Smooth muscle cell (in vitro differentiated cells): ENCODE data around the gene CRELD2. TPM values are rescaled to one million over a fixed set of nuclear protein-coding genes. Genes with fewer than 3 reads are reported as not detected.

Experiments used
- DNase-seq: peaks from one replicate; lab custom pipeline; 2025; ENCODE audit not compliant: unreplicated experiment; lab: John Stamatoyannopoulos, UW
- H2AFZ ChIP-seq: fragments of 200-600 bp; sonication (generic); 2 replicates; pipeline ENCODE4 v1.6.0; 2016; ENCODE audit warnings: antibody characterized with exemption, low read depth, mild to moderate bottlenecking
- H3F3A ChIP-seq: fragments of 200-600 bp; sonication (generic); 2 replicates; pipeline ENCODE4 v1.6.0; 2017; ENCODE audit warnings: antibody characterized with exemption, low read depth
- H3K27ac ChIP-seq: fragments of 200-600 bp; sonication (generic); 2 replicates; pipeline ENCODE4 v1.5.1; 2016; ENCODE audit warnings: low read depth, mild to moderate bottlenecking
- H3K27me3 ChIP-seq: fragments of 200-600 bp; sonication (generic); 2 replicates; pipeline ENCODE4 v1.6.1; 2016; ENCODE audit warnings: low read depth, mild to moderate bottlenecking
- H3K36me3 ChIP-seq: fragments of 200-600 bp; sonication (generic); 2 replicates; pipeline ENCODE4 v1.5.1; 2016; ENCODE audit warnings: low read depth
- H3K4me1 ChIP-seq: fragments of 200-600 bp; sonication (generic); 2 replicates; pipeline ENCODE4 v1.5.1; 2016; ENCODE audit warnings: low read depth
- H3K4me2 ChIP-seq: fragments of 200-600 bp; sonication (generic); 2 replicates; pipeline ENCODE4 v1.6.0; 2016; ENCODE audit warnings: mild to moderate bottlenecking
- H3K4me3 ChIP-seq: fragments of 200-600 bp; sonication (generic); 2 replicates; pipeline ENCODE4 v1.5.1; 2016; ENCODE audit warnings: mild to moderate bottlenecking
- H3K79me2 ChIP-seq: fragments of 200-600 bp; sonication (generic); 2 replicates; pipeline ENCODE4 v1.6.0; 2016; ENCODE audit warnings: low read depth, mild to moderate bottlenecking
- H3K9ac ChIP-seq: fragments of 200-600 bp; sonication (generic); 2 replicates; pipeline ENCODE4 v1.6.0; 2016; ENCODE audit warnings: low read depth
- H3K9me3 ChIP-seq: fragments of 200-600 bp; sonication (generic); replicated peaks from 2 replicates; pipeline ENCODE4 v1.5.1; 2016; ENCODE audit warnings: low read depth
- H4K20me1 ChIP-seq: fragments of 200-600 bp; sonication (generic); 2 replicates; pipeline ENCODE4 v1.6.0; 2016; ENCODE audit warnings: low read depth
- WGBS: methylation state at CpG from one replicate; pipeline ENCODE4 v1.1.7; 2016; ENCODE audit warnings: low lambda C conversion rate; 5-methylcytosine and 5-hydroxymethylcytosine counted together
- polyA plus RNA-seq: library from polyadenylated mRNA; unstranded; fragments of >200 nt; fragmentation: Nextera tagmentation; extraction: Ambion mirVana; gene quantifications from 2 replicates; pipeline ENCODE4 v1.2.1, GENCODE V29; 2016
- total RNA-seq: library from RNA; depleted of rRNA; stranded (reverse); fragments of >200 nt; gene quantifications from 2 replicates; pipeline ENCODE4 v1.2.3, GENCODE V29; 2014
- TF ChIP-seq, protein P1 (sequence below): fragments of 200-600 bp; sonication (generic); IDR thresholded peaks from 2 replicates; pipeline ENCODE4 v1.5.1; 2017; ENCODE audit warnings: borderline replicate concordance, mild to moderate bottlenecking, antibody characterized with exemption; ENCODE audit not compliant: insufficient read depth, poor library complexity, severe bottlenecking

CRELD2 gene
- total and polyA plus RNA-seq, 2 experiments from 2014 or later = 52.7 to 127 TPM

- H3K4me1 ChIP-seq = no peaks in the 10 kb centered on the region
- no peaks in the 10 kb centered on the region for H3F3A ChIP-seq
- peaks cover 100% of the 10 kb centered on the region for H3K79me2 ChIP-seq
- H3K4me2 ChIP-seq = no peak overlapping the region
- no peak overlapping the region for H2AFZ ChIP-seq
- peaks cover 10% of the 10 kb centered on the region for H3K9me3 ChIP-seq
- peaks cover 7% of the 10 kb centered on the region for H3K36me3 ChIP-seq
- H3K27ac ChIP-seq = no peak overlapping the region
- DNase-seq = no peak
- no peak overlapping the region for H3K9ac ChIP-seq
- WGBS = 94% methylated on average over 4 of the region's 4 CpGs
- no peak overlapping the region for H3K4me3 ChIP-seq
- TF ChIP-seq, protein P1, sequence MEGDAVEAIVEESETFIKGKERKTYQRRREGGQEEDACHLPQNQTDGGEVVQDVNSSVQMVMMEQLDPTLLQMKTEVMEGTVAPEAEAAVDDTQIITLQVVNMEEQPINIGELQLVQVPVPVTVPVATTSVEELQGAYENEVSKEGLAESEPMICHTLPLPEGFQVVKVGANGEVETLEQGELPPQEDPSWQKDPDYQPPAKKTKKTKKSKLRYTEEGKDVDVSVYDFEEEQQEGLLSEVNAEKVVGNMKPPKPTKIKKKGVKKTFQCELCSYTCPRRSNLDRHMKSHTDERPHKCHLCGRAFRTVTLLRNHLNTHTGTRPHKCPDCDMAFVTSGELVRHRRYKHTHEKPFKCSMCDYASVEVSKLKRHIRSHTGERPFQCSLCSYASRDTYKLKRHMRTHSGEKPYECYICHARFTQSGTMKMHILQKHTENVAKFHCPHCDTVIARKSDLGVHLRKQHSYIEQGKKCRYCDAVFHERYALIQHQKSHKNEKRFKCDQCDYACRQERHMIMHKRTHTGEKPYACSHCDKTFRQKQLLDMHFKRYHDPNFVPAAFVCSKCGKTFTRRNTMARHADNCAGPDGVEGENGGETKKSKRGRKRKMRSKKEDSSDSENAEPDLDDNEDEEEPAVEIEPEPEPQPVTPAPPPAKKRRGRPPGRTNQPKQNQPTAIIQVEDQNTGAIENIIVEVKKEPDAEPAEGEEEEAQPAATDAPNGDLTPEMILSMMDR = no peak
- peaks cover 84% of the 10 kb centered on the region for H4K20me1 ChIP-seq
- no peaks in the 10 kb centered on the region for H3K27me3 ChIP-seq
Measured at GRCh38 chr22:49871482-49871881, 47.0 kb upstream of the CRELD2 start.

GRCh38 chr22:49872347-49872746 lies 46.1 kb upstream of the CRELD2 start:
- H2AFZ ChIP-seq = no peak overlapping the region
- H3K4me3 ChIP-seq = no peak overlapping the region
- no peaks in the 10 kb centered on the region for H3K4me1 ChIP-seq
- H3F3A ChIP-seq = no peaks in the 10 kb centered on the region
- no peak overlapping the region for H3K9ac ChIP-seq
- WGBS = 94% methylated on average over 7 of the region's 7 CpGs
- no peak overlapping the region for H3K4me2 ChIP-seq
- no peaks in the 10 kb centered on the region for H3K36me3 ChIP-seq
- no peak overlapping the region for H3K27ac ChIP-seq
- H3K27me3 ChIP-seq = no peaks in the 10 kb centered on the region
- peaks cover 8% of the 10 kb centered on the region for H3K9me3 ChIP-seq
- peaks cover 81% of the 10 kb centered on the region for H4K20me1 ChIP-seq
- no peak for DNase-seq
- H3K79me2 ChIP-seq = peaks cover 99% of the 10 kb centered on the region
- TF ChIP-seq, protein P1 = no peak

- Histone ChIP-seq H3F3A (no peaks in the 10 kb centered on the region), H3K9ac (no peak overlapping the region), H3K4me3 (no peak overlapping the region), H3K36me3 (no peaks in the 10 kb centered on the region), H3K4me1 (no peaks in the 10 kb centered on the region), H3K9me3 (peaks cover 8% of the 10 kb centered on the region), H3K4me2 (no peak overlapping the region), H3K27me3 (no peaks in the 10 kb centered on the region), H3K27ac (no peak overlapping the region), H3K79me2 (peaks cover 99% of the 10 kb centered on the region), H2AFZ (no peak overlapping the region), H4K20me1 (peaks cover 78% of the 10 kb centered on the region)
- DNase-seq = no peak
- TF ChIP-seq, protein P1 = no peak
- 97% methylated on average over 15 of the region's 16 CpGs for WGBS
Measured at GRCh38 chr22:49873228-49873940, 45.0 kb upstream of the CRELD2 start.

DNA sequence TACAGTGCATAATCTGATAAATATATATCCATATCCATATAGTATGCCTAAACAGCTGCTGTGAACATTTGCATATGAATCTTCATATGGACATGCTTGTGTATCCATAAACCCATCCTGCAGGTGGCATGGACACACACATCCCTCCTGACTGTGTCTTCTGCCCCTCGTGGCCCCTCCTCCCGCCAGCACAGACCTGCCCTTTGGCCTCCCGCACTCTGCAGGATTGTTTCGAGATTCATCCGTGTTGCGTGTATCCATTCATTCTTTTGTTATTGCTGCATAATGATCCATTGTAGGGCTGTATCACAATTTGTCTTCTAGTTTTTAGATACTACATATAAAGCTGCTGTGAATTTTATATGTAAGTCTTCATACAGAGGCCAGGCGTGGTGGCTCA lies 40.8 kb upstream of the CRELD2 start:
- DNase-seq = no peak
- Histone ChIP-seq H3K9ac (no peak overlapping the region), H2AFZ (no peak overlapping the region), H3F3A (no peaks in the 10 kb centered on the region), H3K9me3 (no peaks in the 10 kb centered on the region), H3K27me3 (no peaks in the 10 kb centered on the region), H3K79me2 (peaks cover 95% of the 10 kb centered on the region), H3K4me2 (no peak overlapping the region), H3K27ac (no peak overlapping the region), H3K4me1 (no peaks in the 10 kb centered on the region), H3K36me3 (no peaks in the 10 kb centered on the region), H3K4me3 (no peak overlapping the region), H4K20me1 (peaks cover 71% of the 10 kb centered on the region)
- TF ChIP-seq, protein P1 = no peak
- WGBS = 96% methylated on average over 7 of the region's 7 CpGs
